ENCODE data around the gene LIMS2.

LIMS2 gene

DNA sequence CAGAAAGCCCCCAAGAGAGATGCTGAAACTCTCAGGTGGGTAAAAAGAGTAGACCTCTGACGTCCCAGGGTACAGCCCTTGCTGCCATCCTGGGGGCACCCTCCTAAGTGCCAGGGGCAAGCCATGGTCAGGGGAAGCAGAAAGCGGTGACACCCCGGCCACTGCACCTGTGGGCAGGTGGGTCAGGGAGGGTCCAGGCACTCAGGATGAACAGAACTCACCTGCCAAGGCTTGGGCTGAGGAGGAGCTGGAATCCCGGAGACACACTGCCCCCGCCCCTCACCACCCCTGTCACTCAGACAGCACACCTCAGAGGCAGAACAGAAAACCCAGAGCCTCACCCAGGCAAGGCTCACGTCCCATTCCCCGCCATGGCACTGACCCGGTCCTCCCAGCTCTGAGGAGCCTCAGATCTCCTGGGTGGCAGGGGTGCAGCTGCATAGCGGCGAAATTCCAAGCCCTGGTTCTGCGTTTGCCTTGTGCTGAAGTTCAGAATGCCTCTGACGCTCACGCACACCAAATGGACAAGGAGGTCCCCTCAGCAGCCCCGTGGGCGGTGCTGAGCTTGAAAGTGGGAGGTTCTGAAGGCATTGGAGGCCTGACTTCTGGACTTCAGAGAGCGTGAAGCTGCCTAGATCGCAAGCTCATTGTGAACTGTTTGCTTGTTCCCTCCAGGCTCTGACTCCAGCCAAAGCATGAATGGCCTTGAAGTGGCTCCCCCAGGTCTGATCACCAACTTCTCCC is 25.1 kb downstream of the LIMS2 start:
- no peak for DNase-seq
- in situ Hi-C loops (cut with MboI; ENCODE audit: low pct_unique_long_range_greater_than_20kb, low sequenced_read_pairs), result no loop called here

DNA sequence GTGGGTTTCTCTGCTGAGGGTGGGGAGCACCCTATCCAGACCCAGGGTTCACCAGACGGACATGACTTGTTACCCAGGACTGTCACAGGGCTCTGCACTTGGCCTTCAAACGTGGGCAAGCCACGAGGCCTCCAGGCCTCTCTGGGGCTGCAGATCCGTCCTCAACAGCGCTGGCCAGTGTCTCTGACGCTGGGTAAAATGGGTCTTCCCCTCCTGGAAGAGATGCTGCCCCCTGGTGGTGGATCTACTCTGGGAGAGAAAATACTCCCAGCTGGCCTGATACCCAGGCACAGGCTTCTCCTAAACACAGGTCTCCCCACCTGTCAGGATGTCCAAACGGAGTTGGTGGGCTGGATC is 25.7 kb downstream of the LIMS2 start:
- peak; percentile 74 for DNase-seq
- in situ Hi-C loops (cut with MboI; ENCODE audit: low pct_unique_long_range_greater_than_20kb, low sequenced_read_pairs), result no loop called here

DNA sequence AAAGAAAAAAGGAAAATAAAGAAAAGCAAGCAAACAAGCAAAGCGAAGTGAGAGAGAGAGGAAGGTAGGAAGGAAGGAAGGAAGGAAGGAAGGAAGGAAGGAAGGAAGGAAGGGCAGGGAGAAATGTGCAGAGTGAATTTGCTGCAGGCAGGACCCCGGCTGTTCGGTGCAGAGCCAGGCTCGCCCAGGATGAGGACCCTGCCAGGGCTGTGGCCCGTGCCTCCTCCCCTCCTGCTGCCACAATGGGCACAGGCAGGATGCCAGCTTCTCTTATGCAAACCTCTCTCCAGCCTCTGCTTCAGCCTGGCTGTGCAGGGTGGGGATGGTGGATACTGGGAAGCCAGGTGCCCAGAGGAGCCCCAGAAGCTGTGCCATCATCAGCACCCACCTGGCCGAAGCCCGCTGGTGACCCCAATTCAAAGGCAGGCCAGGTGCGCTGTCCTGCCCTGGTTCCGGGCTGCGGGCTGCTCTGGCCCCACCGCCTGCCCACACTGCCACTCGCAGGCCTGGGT is 26.2 kb downstream of the LIMS2 start:
- DNase-seq, result no peak
- in situ Hi-C loops (cut with MboI; ENCODE audit: low pct_unique_long_range_greater_than_20kb, low sequenced_read_pairs), result no loop called here

- in situ Hi-C loops (cut with MboI; ENCODE audit: low pct_unique_long_range_greater_than_20kb, low sequenced_read_pairs), result no loop called here
- no peak for DNase-seq
Observed at GRCh38 chr2:127648321-127648720, 27.0 kb downstream of the LIMS2 start.

DNA sequence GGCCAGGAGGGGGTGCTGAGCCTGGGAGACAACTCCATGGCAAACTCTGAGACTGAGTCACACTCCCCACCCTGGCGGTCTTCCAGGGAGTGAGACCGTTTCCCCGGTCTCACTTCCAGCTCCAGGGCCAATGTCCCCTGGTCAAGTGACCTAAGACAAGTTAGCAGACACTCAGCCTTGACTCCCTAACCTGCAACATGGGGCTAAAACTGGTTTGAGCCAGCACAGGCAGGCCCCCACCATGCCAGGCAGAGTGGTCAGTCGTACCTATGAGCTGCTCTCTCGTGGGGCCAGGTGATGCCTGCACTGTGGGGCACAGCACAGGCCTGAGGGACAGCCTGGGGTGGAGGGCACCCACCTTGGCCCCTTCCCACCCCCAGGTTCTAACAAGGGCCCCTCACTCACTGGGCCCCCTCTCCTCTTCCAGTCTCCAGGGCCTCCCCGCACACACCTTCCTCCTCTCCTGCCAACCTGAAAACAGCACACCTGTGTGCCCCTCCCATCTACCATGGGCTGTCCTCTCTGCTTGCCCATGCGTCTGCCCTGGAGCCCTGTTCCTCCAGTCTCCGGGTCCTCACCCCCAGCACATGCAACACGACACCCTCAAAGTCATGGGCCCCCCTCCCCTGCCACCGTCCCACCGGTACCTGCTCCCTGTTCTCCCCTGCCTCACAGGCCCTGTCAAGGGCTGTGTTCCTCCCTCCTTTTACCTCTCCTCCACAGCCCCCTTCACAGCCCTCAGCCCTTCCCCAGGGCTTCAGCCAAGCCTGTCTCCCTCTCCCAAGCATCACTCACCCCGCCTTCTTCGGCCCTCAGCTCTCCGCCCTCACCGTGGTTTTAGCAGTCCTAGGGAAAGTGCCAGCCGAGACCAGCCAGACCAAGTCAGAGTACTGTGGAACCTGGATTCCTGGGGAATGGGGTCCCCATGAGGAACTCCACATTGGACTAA is 27.8 kb downstream of the LIMS2 start:
- in situ Hi-C loops (cut with MboI; ENCODE audit: low pct_unique_long_range_greater_than_20kb, low sequenced_read_pairs), result no loop called here
- DNase-seq, result no peak

GRCh38 chr2:127646487-127647241 is 28.7 kb downstream of the LIMS2 start:
- in situ Hi-C loops (cut with MboI; ENCODE audit: low pct_unique_long_range_greater_than_20kb, low sequenced_read_pairs), result no loop called here
- DNase-seq, result no peak

DNA sequence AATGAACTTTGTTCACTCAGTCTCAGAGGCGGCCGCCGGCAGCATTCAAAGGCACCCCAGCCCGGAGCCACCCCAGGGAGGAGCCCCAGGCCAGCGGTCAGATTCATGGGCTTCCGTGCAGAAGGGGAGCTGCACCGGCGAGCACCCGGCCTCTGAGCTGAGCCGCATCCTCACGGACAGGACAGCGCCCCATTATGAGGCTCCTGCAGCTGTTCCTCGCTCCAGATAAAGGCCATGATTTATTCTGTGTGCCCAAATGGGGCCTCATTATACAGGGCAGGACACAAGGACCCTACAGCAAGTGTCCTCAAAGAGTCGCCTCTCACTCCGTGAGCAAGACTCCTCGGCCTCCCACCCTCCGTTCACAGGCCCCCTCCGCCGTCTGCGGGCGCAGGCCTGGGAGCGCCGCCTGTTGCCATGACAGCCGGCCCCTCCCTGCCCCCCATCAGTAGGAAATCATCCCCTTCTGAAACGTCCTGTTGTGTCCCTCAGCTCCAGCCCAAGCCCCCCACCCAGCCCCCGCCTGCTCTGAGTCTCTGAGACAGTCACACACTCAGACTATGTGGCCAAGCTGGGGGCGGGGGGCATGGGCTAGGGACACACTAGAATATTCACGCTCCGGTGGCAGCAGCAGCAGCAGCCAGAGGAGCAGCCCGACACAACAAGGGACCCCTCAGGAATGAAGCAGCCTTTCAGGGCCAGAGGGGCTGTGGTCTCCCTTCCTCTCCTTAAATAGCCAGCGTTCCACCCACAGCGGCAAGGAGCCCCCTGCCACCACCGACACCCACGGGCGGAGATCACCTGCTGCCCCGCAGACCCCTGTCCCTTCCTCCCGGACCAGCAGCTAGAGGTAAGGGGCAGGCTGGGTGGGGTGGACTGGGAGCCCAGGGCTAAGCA is 29.7 kb downstream of the LIMS2 start, which contains the start of gene GPR17:
Gene GPR17 (plus strand): TSS at position 759 of the 897 bp plus-strand sequence. CDS start 4,583 bp downstream, outside the sequence.
- DNase-seq, result no peak
- in situ Hi-C loops (cut with MboI; ENCODE audit: low pct_unique_long_range_greater_than_20kb, low sequenced_read_pairs), result no loop called here

DNA sequence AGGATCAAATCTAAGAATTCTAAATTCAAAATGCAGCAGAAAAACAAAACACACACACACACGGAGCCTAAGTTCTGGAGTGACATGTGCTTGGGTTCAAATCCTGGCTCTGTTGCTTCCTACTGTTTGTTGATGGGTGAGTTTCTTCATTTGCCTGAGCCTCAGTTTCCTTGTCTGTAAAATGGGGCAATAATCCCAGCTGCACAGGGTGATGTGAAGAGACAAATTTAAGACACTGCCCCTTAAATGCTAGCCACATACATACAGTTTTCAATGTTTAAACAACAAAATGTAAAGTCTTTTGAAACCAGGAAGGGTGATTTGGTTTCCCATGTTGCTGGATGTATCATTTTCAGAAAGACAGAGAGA is 30.3 kb downstream of the LIMS2 start:
- no peak for DNase-seq
- in situ Hi-C loops (cut with MboI; ENCODE audit: low pct_unique_long_range_greater_than_20kb, low sequenced_read_pairs), result no loop called here

DNA sequence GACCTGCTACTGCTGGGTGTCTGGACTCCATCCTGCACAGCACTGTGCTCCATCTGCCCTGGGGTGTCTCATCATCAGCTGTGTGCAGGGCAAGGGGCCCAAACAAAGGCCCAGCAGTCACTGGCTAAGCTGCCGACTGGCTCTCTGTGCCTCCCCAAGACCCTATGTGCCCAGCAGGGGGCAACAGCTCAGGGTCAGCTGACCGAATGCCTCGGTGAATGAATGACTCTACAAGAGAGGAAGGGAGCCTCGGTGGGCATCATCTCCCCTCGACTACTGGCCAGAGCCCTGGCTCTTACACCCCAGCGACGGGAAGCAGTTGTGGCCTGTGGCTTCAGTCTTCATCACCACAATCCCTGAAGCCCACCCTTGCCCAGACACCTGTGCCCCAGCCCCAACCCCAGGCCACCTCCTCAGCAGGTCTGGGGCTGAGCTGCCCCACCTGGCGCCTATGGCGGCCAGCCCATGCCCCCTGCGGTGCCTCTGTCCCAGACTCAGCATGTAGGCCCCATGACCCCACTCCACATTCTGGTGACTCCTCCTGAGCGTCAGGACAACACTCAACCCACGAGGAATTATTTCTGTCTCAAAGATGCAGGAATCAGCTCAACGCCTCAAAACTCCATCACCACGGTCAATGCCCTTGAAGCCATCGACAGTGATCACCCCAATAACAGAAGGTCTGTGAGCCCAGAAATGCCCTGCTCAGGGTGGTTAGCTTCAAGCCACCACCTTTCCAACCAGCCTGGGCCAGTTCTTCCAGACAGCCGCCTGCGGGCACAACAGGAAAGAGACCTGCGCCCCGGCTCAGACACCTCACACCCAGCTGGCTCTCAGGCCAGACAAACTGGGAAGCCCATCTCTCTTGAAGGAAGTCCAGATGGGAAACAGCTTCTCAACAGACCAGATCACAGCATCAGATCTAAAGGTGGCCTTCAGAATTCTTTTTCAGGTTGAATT is 31.0 kb downstream of the LIMS2 start:
- DNase-seq, result no peak
- in situ Hi-C loops (cut with MboI; ENCODE audit: low pct_unique_long_range_greater_than_20kb, low sequenced_read_pairs), result no loop called here

DNA sequence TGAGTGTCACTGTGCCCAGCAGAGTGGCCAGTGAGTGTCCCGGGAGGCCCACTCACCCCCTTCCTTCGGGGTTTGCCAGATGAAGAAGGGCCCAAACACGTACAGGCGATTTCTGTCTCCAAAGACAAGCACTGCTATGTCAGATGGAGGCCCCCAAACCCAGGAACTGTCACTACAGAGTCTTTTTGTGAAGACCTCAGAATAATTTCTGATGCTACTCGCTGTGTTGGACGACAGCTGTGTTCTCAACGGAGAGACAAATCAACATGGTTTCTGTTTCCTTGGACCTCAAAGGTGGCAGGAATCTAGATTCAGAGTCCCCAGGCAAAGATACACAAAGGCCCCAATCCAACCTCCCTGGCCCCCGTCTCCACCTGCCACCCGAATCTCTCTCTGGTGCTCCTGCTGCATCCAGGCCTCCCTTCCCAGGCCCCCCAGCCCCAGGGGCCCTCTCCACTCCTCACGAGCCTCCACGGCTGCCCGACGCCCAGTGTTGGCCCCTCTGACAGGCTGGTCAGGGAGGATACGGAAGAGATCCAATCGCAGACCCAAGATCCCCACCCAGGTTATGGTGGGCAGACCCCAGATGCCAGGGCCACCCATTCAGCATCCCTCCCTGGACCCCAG is 31.8 kb downstream of the LIMS2 start:
- in situ Hi-C loops (cut with MboI; ENCODE audit: low pct_unique_long_range_greater_than_20kb, low sequenced_read_pairs), result no loop called here
- no peak for DNase-seq

DNA sequence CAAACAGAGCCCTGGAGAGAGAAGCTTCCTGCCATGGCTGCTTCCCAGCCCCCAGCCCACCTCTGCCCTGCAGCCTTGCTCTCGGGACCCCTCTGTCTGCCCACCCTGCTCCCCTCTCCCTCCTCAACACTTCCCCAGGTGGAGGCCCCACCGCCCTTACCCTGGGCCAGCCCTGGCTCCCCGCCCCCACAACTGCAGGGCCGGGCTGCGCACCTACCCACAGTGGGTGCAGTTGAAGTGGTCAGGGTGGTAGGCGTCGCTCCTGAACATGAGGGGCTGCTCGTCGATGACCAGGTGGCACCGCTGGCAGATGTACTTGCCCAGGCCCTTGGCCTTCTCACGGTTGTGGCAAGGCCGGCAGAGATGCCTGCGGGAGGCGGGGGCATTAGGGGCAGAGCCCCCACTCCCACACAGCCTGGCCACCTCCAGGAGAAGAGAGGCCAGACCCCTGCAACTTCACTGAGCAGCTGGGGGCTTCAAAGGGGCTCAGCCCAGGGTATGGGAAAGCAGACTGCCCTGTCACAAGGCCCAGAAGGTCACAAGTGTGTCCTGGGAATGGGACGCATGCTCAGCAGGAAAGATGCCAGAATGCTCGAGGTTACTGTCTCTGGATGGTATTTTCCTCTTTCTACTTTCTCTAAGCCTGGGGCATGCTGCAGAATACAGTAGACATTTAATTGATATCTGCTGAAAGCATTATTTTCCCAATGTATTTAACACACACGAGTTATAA is 32.5 kb downstream of the LIMS2 start:
- in situ Hi-C loops (cut with MboI; ENCODE audit: low pct_unique_long_range_greater_than_20kb, low sequenced_read_pairs), result no loop called here
- DNase-seq, result no peak

GRCh38 chr2:127641846-127642507 is 33.4 kb downstream of the LIMS2 start:
- DNase-seq, result no peak
- in situ Hi-C loops (cut with MboI; ENCODE audit: low pct_unique_long_range_greater_than_20kb, low sequenced_read_pairs), result no loop called here

GRCh38 chr2:127641133-127641532 is 34.2 kb downstream of the LIMS2 start:
- DNase-seq, result no peak
- in situ Hi-C loops (cut with MboI; ENCODE audit: low pct_unique_long_range_greater_than_20kb, low sequenced_read_pairs), result no loop called here

DNA sequence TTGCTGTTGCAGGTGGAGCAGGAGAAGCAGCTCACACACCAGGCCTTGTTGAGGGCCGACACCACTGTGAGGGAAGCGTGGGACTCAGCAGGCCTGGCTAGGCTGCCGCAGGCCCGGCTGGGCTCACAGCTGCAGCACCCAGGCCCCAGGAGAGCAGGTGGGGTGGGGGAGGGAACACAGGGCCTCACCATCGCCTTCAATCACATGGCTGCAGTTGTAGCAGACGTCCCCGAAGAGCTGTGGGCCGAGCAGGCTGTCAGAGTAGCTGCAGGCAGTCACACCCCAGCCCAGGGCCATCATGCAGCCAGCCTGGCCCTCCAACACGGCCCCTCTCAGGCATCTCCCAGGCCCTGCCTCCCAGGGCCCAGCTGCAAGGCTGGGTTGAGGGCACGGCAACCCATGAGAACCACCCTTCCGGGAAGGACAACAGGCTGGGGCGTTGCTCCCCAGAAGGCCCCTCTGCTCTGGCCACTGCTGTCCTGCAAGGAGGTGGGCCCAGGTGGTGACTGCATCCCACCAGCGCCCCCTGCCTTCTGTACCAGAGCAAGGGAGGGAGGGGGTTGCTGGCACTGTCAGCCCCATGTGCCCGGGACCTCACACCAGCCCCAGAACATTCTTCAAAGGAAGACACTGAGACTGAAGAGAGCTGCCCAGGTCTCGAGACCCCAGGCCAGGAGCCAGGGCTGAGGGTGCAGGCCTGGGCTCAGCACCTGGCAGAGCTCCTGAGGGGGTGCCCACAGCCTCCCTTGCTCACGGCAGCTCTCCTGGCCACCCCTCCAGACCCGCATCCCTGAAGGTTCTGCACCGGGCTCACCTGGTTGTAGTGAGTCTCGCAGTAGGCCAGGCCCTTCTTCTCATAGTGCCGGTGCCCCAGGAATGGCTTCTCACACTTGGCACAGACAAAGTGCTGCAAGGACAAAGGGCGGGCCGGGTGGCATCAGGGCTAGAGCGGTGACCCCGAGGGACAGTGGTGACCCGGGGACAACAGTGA is 35.0 kb downstream of the LIMS2 start:
- in situ Hi-C loops (cut with MboI; ENCODE audit: low pct_unique_long_range_greater_than_20kb, low sequenced_read_pairs), result no loop called here
- DNase-seq, result peak; percentile 21

GRCh38 chr2:127639111-127639474 is 36.2 kb downstream of the LIMS2 start:
- in situ Hi-C loops (cut with MboI; ENCODE audit: low pct_unique_long_range_greater_than_20kb, low sequenced_read_pairs), result no loop called here
- no peak for DNase-seq

Data from KBM-7 (cell line).